Renal cortex interstitium (tissue), 15 donors: ENCODE data around the gene ATP6V0C. TPM values are rescaled to one million over a fixed set of nuclear protein-coding genes. Genes with fewer than 3 reads are reported as not detected.

Experiments used
- DNase-seq, 11 donors: peaks; one replicate each; pipeline ENCODE4 v3.0.0-alpha.2; 2013; ENCODE audit warnings: low read depth in 9 of 11, low spot score in 4 of 11; ENCODE audit errors: extremely low read depth in 1 of 11
- long read RNA-seq, 16 experiments: transcript quantifications; one replicate each; lab custom pipeline, GENCODE V29; 2026
- polyA plus RNA-seq, 3 donors: library from polyadenylated mRNA; unstranded; fragments of 120-200 nt; gene quantifications; one replicate each; pipeline ENCODE4 v1.2.1, GENCODE V29; 2013; ENCODE audit not compliant: insufficient read length in 3 of 3

Gene ATP6V0C
- 100 to 1,000 TPM; 158 to 278 (median 243) TPM for polyA plus RNA-seq
- long read RNA-seq, donor 1, transcript ATP6V0C-201 (3 exons, 1,175 nt): major isoform, 169 of 202 reads
- long read RNA-seq, donor 1, transcript ATP6V0C-202 (2 exons, 1,081 nt): minor isoform, 19 of 202 reads
- long read RNA-seq, donor 1, partial matches to known transcripts: 14 of 202 reads
- long read RNA-seq, donor 1, other reads (novel, unspliced or antisense): 0 of 202 reads
- long read RNA-seq, donor 2, transcript ATP6V0C-202 (2 exons, 1,081 nt): minor isoform, 22 of 225 reads
- long read RNA-seq, donor 2, transcript ATP6V0C-201 (3 exons, 1,175 nt): major isoform, 188 of 225 reads
- long read RNA-seq, donor 2, partial matches to known transcripts: 15 of 225 reads
- long read RNA-seq, donor 2, other reads (novel, unspliced or antisense): 0 of 225 reads
- long read RNA-seq, donor 3, transcript ATP6V0C-202 (2 exons, 1,081 nt): minor isoform, 18 of 304 reads
- long read RNA-seq, donor 3, transcript ATP6V0C-201 (3 exons, 1,175 nt): major isoform, 278 of 304 reads
- long read RNA-seq, donor 3, partial matches to known transcripts: 8 of 304 reads
- long read RNA-seq, donor 3, other reads (novel, unspliced or antisense): 0 of 304 reads
- long read RNA-seq, donor 4, transcript ATP6V0C-202 (2 exons, 1,081 nt): minor isoform, 5 of 139 reads
- long read RNA-seq, donor 4, transcript ATP6V0C-201 (3 exons, 1,175 nt): major isoform, 129 of 139 reads
- long read RNA-seq, donor 4, partial matches to known transcripts: 5 of 139 reads
- long read RNA-seq, donor 4, other reads (novel, unspliced or antisense): 0 of 139 reads
- long read RNA-seq, donor 5: 0 reads
- long read RNA-seq, donor 6, transcript ATP6V0C-201 (3 exons, 1,175 nt): major isoform, 205 of 247 reads
- long read RNA-seq, donor 6, transcript ATP6V0C-202 (2 exons, 1,081 nt): minor isoform, 23 of 247 reads
- long read RNA-seq, donor 6, partial matches to known transcripts: 18 of 247 reads
- long read RNA-seq, donor 6, other reads (novel, unspliced or antisense): 0 of 247 reads
- long read RNA-seq, donor 7, transcript ATP6V0C-202 (2 exons, 1,081 nt): minor isoform, 13 of 291 reads
- long read RNA-seq, donor 7, transcript ATP6V0C-201 (3 exons, 1,175 nt): major isoform, 223 of 291 reads
- long read RNA-seq, donor 7, partial matches to known transcripts: 55 of 291 reads
- long read RNA-seq, donor 7, other reads (novel, unspliced or antisense): 0 of 291 reads
- long read RNA-seq, donor 8: 0 reads
- long read RNA-seq, donor 9, transcript ATP6V0C-202 (2 exons, 1,081 nt): minor isoform, 13 of 211 reads
- long read RNA-seq, donor 9, transcript ATP6V0C-201 (3 exons, 1,175 nt): major isoform, 197 of 211 reads
- long read RNA-seq, donor 9, partial matches to known transcripts: 0 of 211 reads
- long read RNA-seq, donor 9, other reads (novel, unspliced or antisense): 0 of 211 reads
- long read RNA-seq, donor 10, transcript ATP6V0C-201 (3 exons, 1,175 nt): major isoform, 211 of 235 reads
- long read RNA-seq, donor 10, transcript ATP6V0C-202 (2 exons, 1,081 nt): minor isoform, 16 of 235 reads
- long read RNA-seq, donor 10, partial matches to known transcripts: 8 of 235 reads
- long read RNA-seq, donor 10, other reads (novel, unspliced or antisense): 0 of 235 reads
- long read RNA-seq, donor 11, transcript ATP6V0C-201 (3 exons, 1,175 nt): major isoform, 153 of 156 reads
- long read RNA-seq, donor 11, partial matches to known transcripts: 0 of 156 reads
- long read RNA-seq, donor 11, other reads (novel, unspliced or antisense): 0 of 156 reads
- long read RNA-seq, donor 12, transcript ATP6V0C-201 (3 exons, 1,175 nt): major isoform, 86 of 94 reads
- long read RNA-seq, donor 12, transcript ATP6V0C-202 (2 exons, 1,081 nt): minor isoform, 8 of 94 reads
- long read RNA-seq, donor 12, partial matches to known transcripts: 0 of 94 reads
- long read RNA-seq, donor 12, other reads (novel, unspliced or antisense): 0 of 94 reads
- long read RNA-seq, donor 13: 0 reads
- long read RNA-seq, donor 14, transcript ATP6V0C-201 (3 exons, 1,175 nt): major isoform, 125 of 171 reads
- long read RNA-seq, donor 14, partial matches to known transcripts: 43 of 171 reads
- long read RNA-seq, donor 14, other reads (novel, unspliced or antisense): 0 of 171 reads
- long read RNA-seq, donor 15, transcript ATP6V0C-202 (2 exons, 1,081 nt): minor isoform, 6 of 158 reads
- long read RNA-seq, donor 15, transcript ATP6V0C-201 (3 exons, 1,175 nt): major isoform, 123 of 158 reads
- long read RNA-seq, donor 15, partial matches to known transcripts: 28 of 158 reads
- long read RNA-seq, donor 15, other reads (novel, unspliced or antisense): 0 of 158 reads
- long read RNA-seq, donor 16, transcript ATP6V0C-201 (3 exons, 1,175 nt): major isoform, 439 of 488 reads
- long read RNA-seq, donor 16, transcript ATP6V0C-202 (2 exons, 1,081 nt): minor isoform, 29 of 488 reads
- long read RNA-seq, donor 16, partial matches to known transcripts: 19 of 488 reads
- long read RNA-seq, donor 16, other reads (novel, unspliced or antisense): 0 of 488 reads

- DNase-seq: peak in 10 of 11 donors; percentile 78 to 90 (median 84)
Measured at GRCh38 chr16:2513405-2514332, at the start of gene ATP6V0C. ATP6V0C (plus strand) TSS chr16:2513952; CDS start chr16:2514104, 152 bp downstream.

GRCh38 chr16:2464333-2464732 lies 49.4 kb upstream of the ATP6V0C start:
- no peak for DNase-seq

- DNase-seq: no peak
Measured at GRCh38 chr16:2465653-2466415, 47.9 kb upstream of the ATP6V0C start.

DNA sequence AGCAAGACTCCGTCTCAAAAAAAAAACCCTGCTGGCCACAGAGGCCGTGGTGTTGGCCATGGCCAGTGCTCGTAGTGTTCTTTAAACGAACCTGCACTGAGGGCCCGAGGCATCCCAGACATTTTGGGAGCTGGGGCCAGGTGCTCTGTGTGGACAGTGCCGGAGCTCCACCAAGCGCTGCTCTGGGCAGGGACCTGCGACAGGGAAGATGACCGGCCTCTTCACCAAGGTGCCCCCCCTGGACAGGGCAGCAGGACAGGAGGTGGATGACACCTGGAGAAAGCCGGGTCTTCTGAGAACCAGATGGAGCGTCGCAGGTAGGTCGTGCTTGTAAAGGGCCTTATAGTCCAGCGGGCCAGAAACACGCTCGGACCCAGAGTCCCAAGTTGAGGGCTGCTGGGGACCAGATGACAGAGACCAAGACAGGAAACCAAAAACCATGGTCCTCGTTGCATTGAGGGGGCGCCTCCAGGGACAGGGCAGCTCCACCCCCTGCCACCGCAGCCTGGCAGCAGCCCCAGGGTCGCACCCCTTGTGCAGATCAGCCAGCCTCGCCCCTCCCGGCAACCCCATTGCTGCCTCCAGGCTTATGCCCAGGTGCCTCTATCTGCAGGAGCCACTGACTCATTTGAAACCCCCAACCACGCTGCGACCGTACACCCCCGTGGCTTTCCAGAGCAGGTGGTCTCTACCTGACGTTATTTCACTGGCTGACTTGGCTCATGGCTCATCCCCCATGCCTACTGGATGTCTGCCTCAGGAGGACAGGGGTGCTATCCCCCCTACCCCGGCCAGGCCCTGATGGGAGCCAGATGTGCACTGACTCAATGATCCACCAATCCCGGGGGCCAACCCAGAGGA lies 46.9 kb upstream of the ATP6V0C start:
- DNase-seq: no peak

- peak in 5 of 11 donors; percentile 58 to 67 (median 65) for DNase-seq
Measured at GRCh38 chr16:2467528-2468232, 46.1 kb upstream of the ATP6V0C start.

DNA sequence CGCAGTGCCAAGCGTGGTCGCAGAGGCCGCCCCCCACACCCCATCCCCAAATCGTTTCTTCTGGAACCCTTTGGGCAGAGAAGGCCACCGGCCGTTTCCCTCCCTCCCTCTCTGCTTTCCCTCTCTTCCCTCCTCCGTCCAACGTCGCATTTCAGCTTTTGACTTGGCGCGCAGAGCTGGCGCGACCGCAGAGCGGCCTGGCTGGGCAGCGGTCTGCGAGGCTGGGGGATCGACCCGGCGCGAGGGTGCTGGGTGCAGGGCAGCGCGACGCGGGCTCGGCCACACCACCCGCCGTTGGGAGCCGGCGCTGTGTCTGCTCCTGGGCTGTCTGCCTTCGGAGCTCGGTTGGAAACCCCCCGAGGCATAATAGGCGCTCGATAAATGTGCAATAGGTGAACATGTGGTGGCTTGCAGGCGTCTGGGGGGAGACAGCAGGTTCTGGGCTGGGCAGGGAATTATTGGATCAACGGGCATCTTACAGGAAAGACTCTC lies 45.5 kb upstream of the ATP6V0C start:
- DNase-seq: no peak

DNA sequence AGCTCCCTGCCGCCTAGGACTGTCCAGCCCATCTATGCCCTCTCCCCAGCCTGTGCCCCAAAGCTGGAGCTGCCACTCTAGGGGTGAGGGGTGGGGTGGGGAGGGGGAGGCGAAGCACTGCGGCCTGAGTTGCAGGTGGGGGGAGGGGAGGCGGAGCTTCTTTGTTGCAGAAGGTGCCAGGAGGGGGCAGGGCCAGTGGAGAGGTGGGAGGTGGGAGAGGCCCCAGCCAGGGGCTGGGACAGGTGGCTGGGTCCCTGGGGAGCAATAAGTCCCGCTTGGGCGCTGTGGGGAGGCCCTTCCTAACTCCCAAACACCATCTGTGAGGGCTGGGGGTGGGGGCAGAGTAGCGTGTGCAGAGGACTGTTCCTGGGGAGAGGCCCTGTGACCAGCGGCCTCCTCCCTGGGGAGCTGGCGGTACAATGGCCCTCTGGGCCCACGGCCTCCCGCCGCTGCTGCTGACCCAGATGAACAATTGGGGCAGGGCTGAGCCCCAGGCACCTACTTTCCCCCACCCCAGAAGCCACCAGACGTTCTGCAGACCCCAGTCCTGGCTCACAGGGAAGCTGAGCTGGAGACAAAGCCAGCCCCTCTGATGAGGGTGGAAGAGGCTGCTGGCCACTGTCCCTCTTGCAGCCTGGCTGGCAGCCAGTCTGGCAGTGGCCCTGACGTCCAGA lies 44.9 kb upstream of the ATP6V0C start:
- no peak for DNase-seq

GRCh38 chr16:2469399-2470233 lies 44.1 kb upstream of the ATP6V0C start:
- no peak for DNase-seq

DNA sequence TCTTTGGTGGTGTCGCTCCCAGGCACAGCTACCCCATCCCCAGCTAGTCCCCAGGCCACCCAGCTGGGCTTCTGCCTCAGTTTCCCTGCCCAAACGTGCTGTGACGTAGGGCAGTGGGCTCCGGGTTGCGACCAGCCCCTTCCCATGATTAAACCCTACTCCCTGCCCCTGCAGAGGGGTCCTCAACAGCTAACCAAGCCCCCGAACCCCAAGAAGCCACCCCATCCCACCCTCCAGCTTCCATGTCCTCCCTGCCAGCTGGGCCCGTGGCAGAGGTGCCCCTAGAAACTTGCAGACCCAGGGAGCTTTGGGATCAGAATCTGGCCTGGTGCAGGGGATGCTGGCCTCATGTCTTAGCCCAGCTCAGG lies 43.5 kb upstream of the ATP6V0C start:
- no peak for DNase-seq

DNA sequence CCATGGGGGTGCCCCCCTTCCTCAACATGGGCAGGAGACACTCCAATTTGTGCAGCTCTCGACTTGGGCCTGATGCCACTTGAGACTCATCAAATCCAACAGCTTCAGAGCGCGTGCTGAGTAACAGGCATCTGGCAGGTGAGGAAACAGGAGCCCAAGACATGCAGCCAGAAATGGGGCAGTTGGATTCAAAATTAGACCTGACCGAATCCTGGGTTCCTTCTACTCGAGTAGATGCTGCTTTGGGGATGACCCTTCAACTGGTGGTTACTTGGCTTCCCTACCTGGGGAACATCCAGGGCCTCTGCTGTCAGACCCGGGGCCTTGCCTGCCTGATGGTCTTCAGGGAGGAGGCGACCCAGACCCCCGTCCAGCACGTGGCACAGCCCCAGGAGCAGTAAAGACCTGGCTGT lies 43.1 kb upstream of the ATP6V0C start:
- DNase-seq: no peak

- peak in 5 of 11 donors; percentile 54 to 70 (median 66) for DNase-seq
Measured at GRCh38 chr16:2471016-2471652, 42.6 kb upstream of the ATP6V0C start, which contains the start of gene NTN3. NTN3 (plus strand) TSS chr16:2471297; CDS start chr16:2471702, 405 bp downstream.
